Ishikawa (cell line): ENCODE results near the gene PRPS1L1.
A peak's percentile ranks its signal among the peaks of the same experiment; 100 is the strongest.

Source experiments
- CEBPB ChIP-seq: IDR thresholded peaks from 2 replicates; pipeline ENCODE4 v1.6.1; 2012
- CREB1 ChIP-seq: IDR thresholded peaks from 2 replicates; pipeline ENCODE4 v1.6.1; 2012; ENCODE audit warnings: low read depth
- EGR1 ChIP-seq: IDR thresholded peaks from 2 replicates; pipeline ENCODE4 v1.6.1; 2012
- EP300 ChIP-seq: IDR thresholded peaks from 2 replicates; pipeline ENCODE4 v1.6.1; 2012; ENCODE audit warnings: borderline replicate concordance
- FOXM1 ChIP-seq: IDR thresholded peaks from 2 replicates; pipeline ENCODE4 v1.6.1; 2012; ENCODE audit warnings: low read depth, borderline replicate concordance
- MAX ChIP-seq: IDR thresholded peaks from 2 replicates; pipeline ENCODE4 v1.6.1; 2012
- NFIC ChIP-seq: IDR thresholded peaks from 2 replicates; pipeline ENCODE4 v1.6.1; 2012
- RAD21 ChIP-seq: IDR thresholded peaks from 2 replicates; pipeline ENCODE4 v1.6.1; 2012; ENCODE audit warnings: low read depth
- TAF1 ChIP-seq: IDR thresholded peaks from 2 replicates; pipeline ENCODE4 v1.6.1; 2012; ENCODE audit warnings: low read depth, mild to moderate bottlenecking
- TCF12 ChIP-seq: IDR thresholded peaks from 2 replicates; pipeline ENCODE4 v1.6.1; 2012; ENCODE audit warnings: low read depth
- TEAD4 ChIP-seq: IDR thresholded peaks from 2 replicates; pipeline ENCODE4 v1.6.1; 2012
- USF1 ChIP-seq: IDR thresholded peaks from 2 replicates; pipeline ENCODE4 v1.6.1; 2012
- YY1 ChIP-seq: IDR thresholded peaks from 2 replicates; pipeline ENCODE4 v1.6.1; 2012; ENCODE audit warnings: low read depth
- ZBTB7A ChIP-seq: IDR thresholded peaks from 2 replicates; pipeline ENCODE4 v1.6.1; 2012; ENCODE audit warnings: low read depth
- TF ChIP-seq, protein P1 (sequence below): IDR thresholded peaks from 2 replicates; pipeline ENCODE4 v1.6.1; 2012; ENCODE audit warnings: low read depth, mild to moderate bottlenecking

PRPS1L1 gene

GRCh38 chr7:18037609-18038008 is 10.0 kb upstream of the PRPS1L1 start:
- TF ChIP-seq ZBTB7A (no peak), TEAD4 (no peak), YY1 (no peak), CREB1 (no peak)

GRCh38 chr7:18036783-18037182 is 9.1 kb upstream of the PRPS1L1 start:
- TF ChIP-seq RAD21 (no peak), USF1 (no peak), EP300 (no peak), ZBTB7A (no peak), CEBPB (no peak), FOXM1 (no peak), TCF12 (no peak), CREB1 (no peak), EGR1 (no peak), MAX (no peak), TAF1 (no peak), TEAD4 (no peak), NFIC (no peak), YY1 (no peak)
- TF ChIP-seq, protein P1, sequence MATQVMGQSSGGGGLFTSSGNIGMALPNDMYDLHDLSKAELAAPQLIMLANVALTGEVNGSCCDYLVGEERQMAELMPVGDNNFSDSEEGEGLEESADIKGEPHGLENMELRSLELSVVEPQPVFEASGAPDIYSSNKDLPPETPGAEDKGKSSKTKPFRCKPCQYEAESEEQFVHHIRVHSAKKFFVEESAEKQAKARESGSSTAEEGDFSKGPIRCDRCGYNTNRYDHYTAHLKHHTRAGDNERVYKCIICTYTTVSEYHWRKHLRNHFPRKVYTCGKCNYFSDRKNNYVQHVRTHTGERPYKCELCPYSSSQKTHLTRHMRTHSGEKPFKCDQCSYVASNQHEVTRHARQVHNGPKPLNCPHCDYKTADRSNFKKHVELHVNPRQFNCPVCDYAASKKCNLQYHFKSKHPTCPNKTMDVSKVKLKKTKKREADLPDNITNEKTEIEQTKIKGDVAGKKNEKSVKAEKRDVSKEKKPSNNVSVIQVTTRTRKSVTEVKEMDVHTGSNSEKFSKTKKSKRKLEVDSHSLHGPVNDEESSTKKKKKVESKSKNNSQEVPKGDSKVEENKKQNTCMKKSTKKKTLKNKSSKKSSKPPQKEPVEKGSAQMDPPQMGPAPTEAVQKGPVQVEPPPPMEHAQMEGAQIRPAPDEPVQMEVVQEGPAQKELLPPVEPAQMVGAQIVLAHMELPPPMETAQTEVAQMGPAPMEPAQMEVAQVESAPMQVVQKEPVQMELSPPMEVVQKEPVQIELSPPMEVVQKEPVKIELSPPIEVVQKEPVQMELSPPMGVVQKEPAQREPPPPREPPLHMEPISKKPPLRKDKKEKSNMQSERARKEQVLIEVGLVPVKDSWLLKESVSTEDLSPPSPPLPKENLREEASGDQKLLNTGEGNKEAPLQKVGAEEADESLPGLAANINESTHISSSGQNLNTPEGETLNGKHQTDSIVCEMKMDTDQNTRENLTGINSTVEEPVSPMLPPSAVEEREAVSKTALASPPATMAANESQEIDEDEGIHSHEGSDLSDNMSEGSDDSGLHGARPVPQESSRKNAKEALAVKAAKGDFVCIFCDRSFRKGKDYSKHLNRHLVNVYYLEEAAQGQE: no peak

DNA sequence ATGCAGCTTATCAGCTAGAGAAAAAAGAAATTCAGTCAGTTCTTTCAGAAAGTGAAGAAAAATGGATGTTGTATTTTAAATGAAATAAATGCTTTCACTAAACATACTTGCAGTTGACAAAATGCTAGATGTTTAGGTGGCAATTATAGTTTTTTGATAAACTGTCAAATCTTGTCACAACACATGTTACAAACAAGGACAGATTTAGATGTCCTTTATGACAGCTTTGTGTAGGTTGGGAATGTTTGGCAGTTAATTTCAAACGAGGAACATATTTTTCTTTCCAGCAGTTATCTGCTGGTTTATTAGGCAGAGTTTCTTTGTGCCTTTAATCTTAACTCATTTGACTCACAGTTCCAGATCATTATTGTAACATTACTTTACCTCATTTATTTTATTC is 3.1 kb upstream of the PRPS1L1 start:
- TF ChIP-seq ZBTB7A: no peak
- TF ChIP-seq CREB1: no peak
- TF ChIP-seq EGR1: no peak
- TF ChIP-seq RAD21: no peak
- TF ChIP-seq TEAD4: no peak
- no peak for TF ChIP-seq USF1
- no peak for TF ChIP-seq YY1
- TF ChIP-seq, protein P1: no peak
- TF ChIP-seq TAF1: no peak
- no peak for TF ChIP-seq FOXM1
- TF ChIP-seq TCF12: no peak
- no peak for TF ChIP-seq NFIC

DNA sequence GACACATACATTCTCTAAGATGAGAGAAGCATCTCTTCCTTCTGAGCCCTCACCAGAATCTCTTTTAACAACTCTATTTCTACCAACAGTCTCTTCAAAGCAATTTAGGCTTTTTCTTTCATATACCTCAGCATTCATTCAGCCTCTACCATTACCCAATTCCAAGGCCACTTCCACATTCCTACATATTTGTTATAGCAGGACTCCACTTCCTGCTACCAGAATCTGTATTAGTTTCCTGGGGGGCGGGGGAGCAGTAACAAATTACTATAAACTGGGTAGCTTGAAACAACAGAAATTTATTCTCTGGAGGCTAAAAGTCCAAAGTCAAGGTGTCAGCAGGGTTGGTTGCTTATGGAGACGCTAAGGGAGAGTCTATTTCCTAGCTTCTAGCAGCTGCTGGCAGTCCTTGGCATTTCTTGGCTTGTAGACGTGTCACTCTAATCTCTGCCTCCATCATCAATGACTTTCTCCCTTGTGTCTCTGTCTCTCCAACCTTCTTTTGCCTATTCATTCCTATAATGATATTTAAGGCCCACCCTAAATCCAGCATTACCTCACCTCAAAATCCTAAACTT is 7.4 kb downstream of the PRPS1L1 start:
- no peak for TF ChIP-seq USF1
- TF ChIP-seq TAF1: no peak
- TF ChIP-seq TEAD4: no peak
- no peak for TF ChIP-seq EP300
- no peak for TF ChIP-seq NFIC
- TF ChIP-seq CEBPB: no peak
- no peak for TF ChIP-seq YY1
- no peak for TF ChIP-seq MAX
- no peak for TF ChIP-seq EGR1
- no peak for TF ChIP-seq RAD21

DNA sequence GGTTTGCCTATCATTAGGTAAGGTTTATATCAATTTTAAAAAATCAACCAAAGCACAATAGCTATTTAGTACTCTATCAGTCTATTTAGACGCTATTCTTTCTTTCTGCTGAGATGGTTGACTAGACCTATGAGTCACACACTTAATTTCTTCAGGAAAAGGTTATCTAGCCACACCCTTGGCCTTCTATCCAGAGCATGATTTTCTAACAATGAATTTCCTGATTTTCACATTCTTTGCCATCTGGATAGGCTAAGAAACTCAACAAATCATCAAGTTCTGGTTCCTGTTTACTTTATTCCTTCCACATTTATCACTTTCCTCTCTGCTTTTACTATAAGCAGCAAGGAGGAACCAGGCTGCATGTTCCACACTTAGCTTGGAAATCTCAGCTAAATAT is 8.1 kb downstream of the PRPS1L1 start:
- TF ChIP-seq TCF12 (no peak), ZBTB7A (no peak), EP300 (peak; percentile 52; the same call in 1 of the 2 replicates), FOXM1 (0 out of 2 replicates have a peak, but pooled peaks have one; percentile 14), RAD21 (no peak), TEAD4 (peak; percentile 39; the same call in 1 of the 2 replicates), NFIC (peak; percentile 13; the same call in 1 of the 2 replicates)
- TF ChIP-seq, protein P1: no peak
